CD8-positive, alpha-beta memory T cell (primary cell): ENCODE results near the gene LRRC4C. TPM values are rescaled to one million over a fixed set of nuclear protein-coding genes. Genes with fewer than 3 reads are reported as not detected.

Experiments
- CTCF ChIA-PET: fragments of 350-600 bp; sonication (Branson Sonifier 250); formaldehyde crosslinking; loops from one replicate; lab custom pipeline; 2021; ENCODE audit warnings: antibody characterized with exemption; lab: Charles Lee
- POLR2A ChIA-PET: fragments of 350-600 bp; sonication (Branson Sonifier 250); formaldehyde crosslinking; loops from one replicate; lab custom pipeline; 2021; ENCODE audit warnings: antibody characterized with exemption; lab: Charles Lee
- DNase-seq, 5 donors: peaks; one replicate each; pipeline versions ENCODE4 v3.0.0 to v3.0.0-alpha.2; 2020 to 2022; ENCODE audit warnings: mixed read lengths in 1 of 5
- H3K27ac ChIP-seq: one replicate; pipeline ENCODE4 v1.7.0; 2013; ENCODE audit warnings: low read depth, mild to moderate bottlenecking, low read length, moderate library complexity
- H3K27me3 ChIP-seq: 2 replicates; pipeline ENCODE4 v1.7.0; 2013; ENCODE audit warnings: low read length, mild to moderate bottlenecking; ENCODE audit not compliant: insufficient read depth, poor library complexity, severe bottlenecking
- H3K36me3 ChIP-seq: 2 replicates; pipeline ENCODE4 v1.7.0; 2013; ENCODE audit warnings: mild to moderate bottlenecking, low read length, moderate library complexity; ENCODE audit not compliant: insufficient read depth
- H3K4me1 ChIP-seq: 2 replicates; pipeline ENCODE4 v1.7.0; 2013; ENCODE audit warnings: mild to moderate bottlenecking, low read length, moderate library complexity; ENCODE audit not compliant: insufficient read depth
- H3K4me3 ChIP-seq: 2 replicates; pipeline ENCODE4 v1.7.0; 2013; ENCODE audit warnings: mild to moderate bottlenecking, low read length
- H3K9me3 ChIP-seq: 2 replicates; pipeline ENCODE4 v1.7.0; 2013; ENCODE audit warnings: mild to moderate bottlenecking, low read length
- H3K27ac Mint-ChIP-seq, 8 donors: one replicate each; pipeline ENCODE4 v1.8.0; 2020 to 2021; ENCODE audit warnings: mixed read lengths in 8 of 8, mild to moderate bottlenecking in 6 of 8, inconsistent platforms in 3 of 8, moderate library complexity in 3 of 8
- H3K27me3 Mint-ChIP-seq, 2 donors: one replicate each; pipeline ENCODE4 v1.8.0; 2020 to 2021; ENCODE audit warnings: mixed read lengths in 2 of 2, mild to moderate bottlenecking in 1 of 2, moderate library complexity in 1 of 2
- H3K36me3 Mint-ChIP-seq, 3 donors: one replicate each; pipeline ENCODE4 v1.8.0; 2020 to 2021; ENCODE audit warnings: mixed read lengths in 3 of 3, inconsistent platforms in 1 of 3, mild to moderate bottlenecking in 1 of 3
- H3K4me1 Mint-ChIP-seq, 3 donors: one replicate each; pipeline ENCODE4 v1.8.0; 2020 to 2021; ENCODE audit warnings: mixed read lengths in 3 of 3, inconsistent platforms in 1 of 3, mild to moderate bottlenecking in 1 of 3
- H3K4me3 Mint-ChIP-seq, 7 donors: one replicate each; pipeline ENCODE4 v1.8.0; 2020 to 2021; ENCODE audit warnings: mixed read lengths in 7 of 7, mild to moderate bottlenecking in 6 of 7, moderate library complexity in 4 of 7, inconsistent platforms in 2 of 7
- H3K9me3 Mint-ChIP-seq, 5 donors: one replicate each; pipeline ENCODE4 v1.8.0; 2020 to 2022; ENCODE audit warnings: mixed read lengths in 5 of 5, mild to moderate bottlenecking in 3 of 5, moderate library complexity in 2 of 5, inconsistent platforms in 1 of 5
- polyA plus RNA-seq: library from polyadenylated mRNA; unstranded; fragments of 300-500 nt; fragmentation: Illumina TruSeq; gene quantifications from one replicate; pipeline ENCODE4 v1.2.3, GENCODE V29; 2021
- total RNA-seq, 2 experiments: library from RNA; stranded (reverse); gene quantifications; one replicate each; pipeline ENCODE4 v1.2.3, GENCODE V29; 2021

Gene LRRC4C
- total and polyA plus RNA-seq, 3 experiments from 2014 or later, result not detected

DNA sequence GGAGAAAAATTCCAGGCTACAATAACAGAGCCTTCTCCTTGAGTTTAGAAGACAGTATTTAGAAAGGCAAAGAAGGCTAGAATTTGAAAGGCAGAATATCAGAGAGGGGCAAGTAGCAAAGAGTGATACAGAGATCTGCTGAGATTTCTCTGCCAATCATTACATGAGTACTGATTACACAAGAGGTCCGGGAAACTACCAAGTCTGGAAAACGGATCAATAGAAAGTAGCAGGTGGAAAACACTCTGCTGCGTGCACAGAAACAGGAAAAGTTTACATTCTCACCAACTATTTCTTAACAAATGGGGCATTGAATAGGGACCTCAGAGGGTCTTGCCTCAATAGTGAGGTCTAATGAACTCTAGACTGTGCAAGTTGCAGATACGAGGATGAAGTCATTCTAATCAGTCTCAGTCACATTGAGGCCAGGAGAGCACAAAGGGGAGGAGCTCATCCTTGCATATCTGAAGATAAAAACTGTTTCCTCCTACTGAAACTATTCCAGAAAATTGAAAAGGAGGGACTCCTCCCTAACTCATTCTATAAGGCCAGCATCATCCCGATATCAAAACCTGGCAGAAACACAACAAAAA is 1099.2 kb downstream of the LRRC4C start:
- Mint-ChIP-seq H3K4me3 (no peak overlapping the region), H3K9me3 (peaks cover 10 to 45% (median 37%) of the 10 kb centered on the region in 5 donors), H3K4me1 (no peaks in the 10 kb centered on the region), H3K36me3 (peaks cover 0 to 2% (median 0%) of the 10 kb centered on the region in 3 donors), H3K27me3 (peaks cover 0 to 1% of the 10 kb centered on the region in 2 donors), H3K27ac (no peak overlapping the region)
- no peak overlapping the region for H3K4me3 ChIP-seq
- ChIA-PET CTCF (no interaction called here), POLR2A (no interaction called here)
- H3K27me3 ChIP-seq, result no peaks in the 10 kb centered on the region
- H3K27ac ChIP-seq, result no peak overlapping the region
- H3K4me1 ChIP-seq, result no peaks in the 10 kb centered on the region
- H3K9me3 ChIP-seq, result no peaks in the 10 kb centered on the region
- H3K36me3 ChIP-seq, result no peaks in the 10 kb centered on the region
- DNase-seq, result no peak

DNA sequence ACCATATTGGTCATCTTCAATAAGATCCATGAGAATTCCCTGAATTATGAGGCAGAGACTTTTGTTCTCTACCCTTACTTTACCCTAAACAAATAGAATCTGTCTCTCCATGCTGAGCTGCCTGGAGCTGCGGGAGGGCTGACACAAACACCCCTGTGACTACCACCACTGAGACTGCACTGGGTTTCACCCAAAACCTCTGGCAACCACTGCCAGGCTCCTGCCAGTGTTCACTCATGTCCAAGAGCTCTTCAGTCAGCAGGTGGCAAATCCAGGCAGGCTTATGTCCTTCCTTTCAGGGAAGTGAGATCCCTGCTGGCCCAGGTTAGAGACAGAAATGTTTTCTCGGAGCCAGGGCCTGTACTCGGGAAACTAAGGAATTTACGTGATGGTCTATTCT is 1105.3 kb downstream of the LRRC4C start:
- ChIA-PET CTCF (no interaction called here), POLR2A (no interaction called here)
- peaks cover 6 to 40% (median 11%) of the 10 kb centered on the region in 5 donors for H3K9me3 Mint-ChIP-seq
- no peaks in the 10 kb centered on the region for H3K4me1 Mint-ChIP-seq
- Histone ChIP-seq H3K4me1 (no peaks in the 10 kb centered on the region), H3K27me3 (no peaks in the 10 kb centered on the region), H3K36me3 (no peaks in the 10 kb centered on the region), H3K4me3 (no peak overlapping the region), H3K27ac (no peak overlapping the region), H3K9me3 (no peaks in the 10 kb centered on the region)
- no peak for DNase-seq
- no peak overlapping the region for H3K4me3 Mint-ChIP-seq
- H3K36me3 Mint-ChIP-seq, result no peaks in the 10 kb centered on the region
- H3K27ac Mint-ChIP-seq, result no peak overlapping the region
- no peaks in the 10 kb centered on the region for H3K27me3 Mint-ChIP-seq

DNA sequence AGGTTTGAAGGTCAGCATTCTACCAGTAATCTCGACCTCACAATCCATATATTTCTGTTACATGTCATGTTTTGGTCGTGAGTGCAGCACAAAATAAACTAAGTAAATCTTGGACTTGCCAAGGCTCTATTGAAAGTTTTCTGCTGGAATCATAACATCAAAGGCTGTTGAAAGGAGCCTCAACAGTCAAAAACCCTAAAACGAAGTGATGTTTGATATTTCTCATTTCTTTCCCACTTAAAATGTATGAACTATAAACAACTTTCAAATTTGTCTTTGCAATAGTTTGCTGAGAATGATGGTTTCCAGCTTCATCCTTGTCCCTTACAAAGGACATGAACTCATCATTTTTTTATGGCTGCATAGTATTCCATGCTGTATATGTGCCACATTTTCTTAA is 1118.5 kb downstream of the LRRC4C start:
- Mint-ChIP-seq H3K27ac (no peak overlapping the region), H3K27me3 (no peaks in the 10 kb centered on the region), H3K36me3 (no peaks in the 10 kb centered on the region), H3K4me1 (no peaks in the 10 kb centered on the region), H3K9me3 (peaks cover 16 to 30% (median 21%) of the 10 kb centered on the region in 5 donors), H3K4me3 (no peak overlapping the region)
- ChIA-PET CTCF (no interaction called here), POLR2A (no interaction called here)
- Histone ChIP-seq H3K9me3 (no peaks in the 10 kb centered on the region), H3K36me3 (no peaks in the 10 kb centered on the region), H3K4me1 (no peaks in the 10 kb centered on the region), H3K27ac (no peak overlapping the region), H3K27me3 (no peaks in the 10 kb centered on the region), H3K4me3 (no peak overlapping the region)
- no peak for DNase-seq

DNA sequence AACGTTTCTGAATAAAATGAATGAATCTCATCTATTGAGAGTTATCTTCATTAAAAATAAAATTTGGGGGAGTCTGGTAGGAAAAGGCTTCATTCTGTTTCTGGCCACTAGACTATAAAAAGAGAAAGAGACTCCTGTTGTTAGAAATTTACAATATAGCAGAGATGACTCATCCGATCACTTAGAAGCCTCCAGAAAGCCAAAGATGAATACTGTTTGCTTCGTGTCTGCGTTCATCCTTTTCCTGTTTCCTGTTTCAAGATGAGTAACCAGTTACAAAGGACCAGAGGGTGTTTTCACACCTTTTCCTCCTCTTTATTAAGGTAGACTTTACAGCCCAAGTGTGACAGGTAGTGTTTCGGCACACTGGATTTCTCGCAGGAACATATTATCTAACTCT is 1120.7 kb downstream of the LRRC4C start:
- no peak overlapping the region for H3K27ac ChIP-seq
- no peaks in the 10 kb centered on the region for H3K9me3 ChIP-seq
- no peaks in the 10 kb centered on the region for H3K36me3 ChIP-seq
- no peak for DNase-seq
- Mint-ChIP-seq H3K27ac (no peak overlapping the region), H3K9me3 (peaks cover 4 to 20% (median 12%) of the 10 kb centered on the region in 5 donors), H3K27me3 (no peaks in the 10 kb centered on the region), H3K4me1 (no peaks in the 10 kb centered on the region), H3K4me3 (no peak overlapping the region), H3K36me3 (no peaks in the 10 kb centered on the region)
- no peaks in the 10 kb centered on the region for H3K4me1 ChIP-seq
- no peaks in the 10 kb centered on the region for H3K27me3 ChIP-seq
- ChIA-PET POLR2A (no interaction called here), CTCF (no interaction called here)
- H3K4me3 ChIP-seq, result no peak overlapping the region

DNA sequence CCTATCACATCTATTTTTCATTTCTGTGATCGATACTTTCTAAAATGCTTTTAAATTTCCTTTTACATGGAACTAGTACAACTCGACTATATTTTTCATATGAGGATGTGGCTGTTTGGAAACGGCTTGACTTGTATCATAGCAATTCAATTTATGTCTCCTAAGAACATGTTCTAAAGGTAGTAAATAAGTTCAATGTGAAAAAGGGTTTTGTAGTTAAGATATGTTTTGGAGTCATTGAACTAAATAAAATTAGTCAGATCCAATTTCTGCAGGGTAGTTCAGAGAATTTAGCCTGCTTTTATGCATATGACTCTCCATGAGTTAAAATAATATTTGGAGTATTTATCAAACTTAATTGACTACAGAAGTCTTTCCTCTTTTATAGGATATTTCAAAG is 1121.4 kb downstream of the LRRC4C start:
- CTCF ChIA-PET, result no interaction called here
- H3K27ac Mint-ChIP-seq, result no peak overlapping the region
- H3K27me3 Mint-ChIP-seq, result no peaks in the 10 kb centered on the region
- H3K9me3 ChIP-seq, result no peaks in the 10 kb centered on the region
- no peaks in the 10 kb centered on the region for H3K36me3 Mint-ChIP-seq
- POLR2A ChIA-PET, result no interaction called here
- no peaks in the 10 kb centered on the region for H3K4me1 Mint-ChIP-seq
- H3K27ac ChIP-seq, result no peak overlapping the region
- no peak for DNase-seq
- no peak overlapping the region for H3K4me3 ChIP-seq
- H3K4me3 Mint-ChIP-seq, result no peak overlapping the region
- no peaks in the 10 kb centered on the region for H3K4me1 ChIP-seq
- H3K27me3 ChIP-seq, result no peaks in the 10 kb centered on the region
- H3K9me3 Mint-ChIP-seq, result peaks cover 2 to 15% (median 9%) of the 10 kb centered on the region in 5 donors
- no peaks in the 10 kb centered on the region for H3K36me3 ChIP-seq

DNA sequence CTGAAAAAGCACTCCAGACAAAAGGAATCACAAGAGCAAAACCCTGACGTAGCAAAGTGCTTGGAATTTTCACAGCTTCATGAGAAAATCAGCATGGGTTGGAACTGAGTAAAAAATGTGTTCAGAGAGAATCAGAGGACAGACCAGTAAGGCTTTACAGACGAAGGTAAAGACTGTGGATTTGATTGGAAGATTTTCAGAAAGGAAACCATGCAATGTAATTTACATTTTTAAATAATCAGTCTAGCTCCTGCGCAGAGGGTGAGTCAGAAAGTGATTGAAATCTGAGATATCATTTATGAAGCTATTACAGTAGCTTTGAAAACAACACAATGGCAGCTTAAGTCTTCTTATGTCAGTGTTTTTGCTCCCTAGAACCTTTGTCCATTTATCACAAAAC is 1122.3 kb downstream of the LRRC4C start:
- H3K27ac ChIP-seq, result no peak overlapping the region

DNA sequence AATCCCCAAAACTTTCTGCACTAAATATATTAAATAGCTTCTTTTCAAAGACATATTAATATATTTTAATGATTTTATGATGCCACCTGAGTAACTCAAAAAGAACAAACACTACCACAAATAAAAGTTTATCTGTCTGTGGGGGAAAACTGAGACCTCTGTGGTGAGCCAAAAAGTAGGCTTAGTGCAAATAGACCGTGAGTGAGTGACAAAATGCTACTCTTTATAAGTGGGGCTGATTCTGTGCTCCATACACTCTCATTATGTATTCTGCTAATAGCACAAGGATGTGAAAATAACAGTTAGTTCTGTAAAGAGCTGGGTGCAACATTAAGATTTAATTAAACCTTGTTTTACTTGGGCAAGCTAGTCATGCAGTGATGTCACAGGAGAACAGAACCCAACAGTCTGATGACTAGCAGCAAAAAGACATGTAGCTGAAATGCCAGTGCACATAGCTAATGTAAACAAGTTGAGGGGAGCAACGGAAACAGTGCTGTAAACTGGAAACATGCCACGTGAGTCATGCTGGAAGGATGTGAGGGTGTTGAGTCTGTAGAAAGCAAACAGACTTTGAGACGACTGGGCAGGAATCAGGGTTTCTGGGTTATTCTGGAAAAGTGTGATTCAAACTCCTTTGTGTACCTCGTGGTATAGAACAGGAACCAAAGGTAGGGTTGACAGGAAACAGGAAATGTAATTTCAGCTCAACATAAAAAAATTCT is 1130.4 kb downstream of the LRRC4C start:
- H3K4me3 ChIP-seq, result no peak overlapping the region
- Mint-ChIP-seq H3K4me3 (no peak overlapping the region), H3K36me3 (no peaks in the 10 kb centered on the region), H3K27me3 (no peaks in the 10 kb centered on the region), H3K27ac (no peak overlapping the region), H3K4me1 (no peaks in the 10 kb centered on the region), H3K9me3 (peaks cover 3 to 35% (median 16%) of the 10 kb centered on the region in 5 donors)
- no peaks in the 10 kb centered on the region for H3K4me1 ChIP-seq
- no peaks in the 10 kb centered on the region for H3K36me3 ChIP-seq
- ChIA-PET CTCF (no interaction called here), POLR2A (no interaction called here)
- H3K9me3 ChIP-seq, result no peaks in the 10 kb centered on the region
- H3K27me3 ChIP-seq, result no peaks in the 10 kb centered on the region
- no peak overlapping the region for H3K27ac ChIP-seq
- no peak for DNase-seq

More for the DNA sequence above, 1122.3 kb downstream of the LRRC4C start:
- Mint-ChIP-seq H3K36me3 (no peaks in the 10 kb centered on the region), H3K27me3 (no peaks in the 10 kb centered on the region), H3K9me3 (peaks cover 6 to 14% (median 9%) of the 10 kb centered on the region in 5 donors), H3K4me1 (no peaks in the 10 kb centered on the region), H3K4me3 (no peak overlapping the region), H3K27ac (no peak overlapping the region)
- H3K4me3 ChIP-seq, result no peak overlapping the region
- POLR2A ChIA-PET, result no interaction called here
- no peaks in the 10 kb centered on the region for H3K9me3 ChIP-seq
- DNase-seq, result no peak
- H3K27me3 ChIP-seq, result no peaks in the 10 kb centered on the region
- no peaks in the 10 kb centered on the region for H3K4me1 ChIP-seq
- no peaks in the 10 kb centered on the region for H3K36me3 ChIP-seq
- CTCF ChIA-PET, result interaction anchor here (0.6 kb wide), 1 partner anchor 26 kb away, joined by 3 read pairs; no protein-coding TSS in a partner anchor

DNA sequence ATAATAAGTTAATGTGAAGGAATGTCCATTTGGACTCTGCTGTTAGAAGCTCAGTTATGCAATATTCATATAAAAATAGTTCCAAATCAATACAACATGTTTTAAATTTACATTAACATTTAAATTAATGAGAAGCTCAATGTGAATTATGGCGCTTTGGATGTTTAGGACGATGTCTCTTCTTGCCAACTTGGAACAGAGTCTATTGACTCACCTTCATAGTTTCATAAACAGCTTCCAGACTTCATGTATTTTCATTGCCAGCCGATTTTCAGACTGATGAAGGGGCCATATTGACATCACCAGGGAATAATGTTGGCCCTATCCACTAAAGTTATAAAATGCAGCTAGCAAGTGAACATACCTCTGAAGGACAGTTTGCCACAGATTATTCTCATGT is 1136.2 kb downstream of the LRRC4C start:
- POLR2A ChIA-PET, result no interaction called here
- H3K4me1 Mint-ChIP-seq, result no peaks in the 10 kb centered on the region
- Histone ChIP-seq H3K27ac (no peak overlapping the region), H3K9me3 (no peaks in the 10 kb centered on the region), H3K4me1 (no peaks in the 10 kb centered on the region), H3K27me3 (no peaks in the 10 kb centered on the region), H3K4me3 (no peak overlapping the region), H3K36me3 (no peaks in the 10 kb centered on the region)
- no peaks in the 10 kb centered on the region for H3K36me3 Mint-ChIP-seq
- H3K9me3 Mint-ChIP-seq, result peaks cover 0 to 23% (median 13%) of the 10 kb centered on the region in 5 donors
- no peak for DNase-seq
- H3K27ac Mint-ChIP-seq, result no peak overlapping the region
- H3K4me3 Mint-ChIP-seq, result no peak overlapping the region
- CTCF ChIA-PET, result no interaction called here
- H3K27me3 Mint-ChIP-seq, result no peaks in the 10 kb centered on the region
